Stimulated activated naive CD8-positive, alpha-beta T cell treated with anti-CD3 and anti-CD28 coated beads, Interleukin-15, Interleukin-2, amounts not matched to agents 100 U/mL and 50 U/mL, for 24 hours (primary cell): ENCODE measurements around the gene DHRS1.
"Not testable (repeated sequence)": the region's sequence is repeated elsewhere in the genome, so short reads cannot be mapped to it uniquely, and the experiment has no call there.

Experiments used
- ATAC-seq: fragments of 150-1000 bp; cut with Tn5 transposase; one replicate; pipeline ENCODE4 v1.10.0; 2021
- DNase-seq: peaks from one replicate; pipeline ENCODE4 v3.0.0; 2021

Gene DHRS1

DNA sequence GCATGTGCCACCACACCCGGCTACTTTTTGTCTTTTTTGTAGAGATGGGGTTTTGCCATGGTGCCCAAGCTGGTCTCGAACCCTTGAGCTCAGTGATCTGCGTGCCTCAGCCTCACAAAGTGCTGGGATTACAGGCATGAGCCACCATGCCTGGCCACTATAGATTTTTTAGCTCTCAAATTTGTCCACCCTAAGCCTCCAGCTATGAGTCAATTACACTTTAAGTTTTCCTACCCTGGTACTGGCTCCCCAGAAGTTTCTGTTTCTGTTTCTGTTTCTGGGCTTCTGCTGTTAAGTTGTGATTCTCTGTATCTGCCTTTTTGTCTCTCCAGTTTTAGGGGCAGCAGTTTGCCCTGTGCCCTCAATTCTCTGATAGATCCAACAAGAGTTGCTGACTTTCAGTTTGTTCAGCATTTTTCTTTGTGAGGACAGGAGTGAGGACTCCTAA is 52.8 kb downstream of the DHRS1 start:
- ATAC-seq (peak; percentile 15), DNase-seq (no peak)

DNA sequence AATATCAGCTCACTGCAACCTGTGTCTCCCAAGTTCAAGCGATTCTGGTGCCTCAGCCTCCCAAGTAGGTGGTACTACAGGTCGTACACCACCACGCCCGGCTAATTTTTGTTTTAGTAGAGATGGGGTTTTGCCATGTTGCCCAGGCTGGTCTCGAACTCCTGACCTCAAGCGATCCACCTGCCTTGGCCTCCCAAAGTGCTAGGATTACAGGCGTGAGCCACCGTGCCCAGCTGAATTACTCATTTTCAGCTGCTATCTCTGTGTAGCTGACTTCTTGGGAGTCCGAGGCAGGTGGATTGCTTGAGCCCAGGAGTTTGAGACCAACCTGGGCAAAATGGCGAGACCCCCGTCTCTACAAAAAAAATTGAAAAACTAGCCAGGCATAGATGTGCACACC is 54.2 kb downstream of the DHRS1 start:
- DNase-seq, ATAC-seq: not testable (repeated sequence)

DNA sequence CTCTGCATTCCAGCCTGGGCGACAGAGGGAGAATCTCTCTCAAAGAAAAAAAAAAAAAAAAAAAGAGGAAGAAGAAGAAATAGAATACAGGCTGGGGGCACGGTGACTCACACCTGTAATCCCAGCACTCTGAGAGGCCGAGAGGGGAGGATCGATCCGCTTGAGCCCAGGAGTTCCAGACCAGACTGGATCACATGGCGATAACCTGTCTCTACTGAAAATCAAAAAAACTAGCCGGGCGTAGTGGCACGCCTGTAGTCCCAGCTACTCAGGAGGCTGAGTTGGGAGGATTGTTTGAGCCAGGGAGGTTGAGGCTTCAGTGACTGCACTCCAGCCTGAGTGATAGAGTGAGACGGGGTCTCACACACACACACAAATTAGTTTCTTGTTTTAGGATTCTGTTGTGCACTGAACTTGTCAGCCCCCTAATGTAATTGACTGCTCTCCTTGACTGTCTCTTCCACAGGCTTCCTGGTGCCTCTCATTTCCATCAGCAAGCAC is 56.2 kb downstream of the DHRS1 start:
- ATAC-seq, result no peak
- DNase-seq, result peak; percentile 16

DNA sequence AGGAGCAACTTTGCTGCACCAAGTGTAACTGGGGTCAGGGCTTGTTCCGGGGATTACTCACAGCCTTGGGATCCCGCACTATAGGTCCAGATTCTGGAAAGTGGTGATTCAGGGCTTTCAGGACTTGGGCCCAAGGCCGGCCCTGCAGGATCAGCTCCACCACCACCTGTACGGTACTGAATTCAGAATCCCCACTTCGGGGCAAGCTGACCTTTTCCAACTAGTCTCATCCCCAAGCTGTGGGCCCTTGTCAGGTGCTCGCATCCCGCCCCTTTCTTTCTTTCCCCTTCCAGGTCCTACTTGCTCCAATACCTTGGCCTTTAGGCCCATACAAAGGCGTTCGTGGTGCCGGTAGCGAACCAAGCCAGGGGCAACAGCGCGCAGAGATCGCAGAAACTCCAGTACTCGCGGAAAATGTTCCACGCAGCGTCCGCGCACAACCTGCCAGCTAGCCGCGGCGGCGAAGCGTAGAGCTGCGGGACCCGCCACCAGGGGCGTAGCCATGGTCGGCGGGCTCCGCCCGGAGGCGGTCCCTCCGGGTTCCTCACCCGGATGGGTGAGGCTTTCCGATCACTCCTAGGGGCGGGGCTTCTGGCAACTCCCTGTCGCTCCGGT is 57.6 kb downstream of the DHRS1 start:
- peak; percentile 95 for DNase-seq
- peak; percentile 88 for ATAC-seq
